Cardiac muscle cell (in vitro differentiated cells and primary cell): ENCODE data around the gene IRF5. TPM values are rescaled to one million over a fixed set of nuclear protein-coding genes. Genes with fewer than 3 reads are reported as not detected.

ENCODE experiments used
- DNase-seq, 2 donors: peaks; one replicate each; pipeline versions ENCODE4 v3.0.0 to v3.0.0-alpha.2; 2010 to 2017; ENCODE audit warnings: low read depth in 1 of 2, low spot score in 1 of 2
- H3K27ac ChIP-seq: fragments of 200-600 bp; sonication (generic); 2 replicates; pipeline ENCODE4 v1.5.1; 2016
- H3K27me3 ChIP-seq: fragments of 200-600 bp; sonication (generic); 2 replicates; pipeline ENCODE4 v1.6.0; 2016; ENCODE audit warnings: control low read depth
- H3K36me3 ChIP-seq: fragments of 200-600 bp; sonication (generic); 2 replicates; pipeline ENCODE4 v1.5.1; 2016; ENCODE audit warnings: control low read depth
- H3K4me1 ChIP-seq: fragments of 200-600 bp; sonication (generic); 2 replicates; pipeline ENCODE4 v1.8.1; 2017; ENCODE audit warnings: low read depth, mild to moderate bottlenecking, mixed run types
- H3K4me3 ChIP-seq: fragments of 200-600 bp; sonication (generic); 2 replicates; pipeline ENCODE4 v1.5.1; 2016; ENCODE audit warnings: mild to moderate bottlenecking
- H3K9me3 ChIP-seq: fragments of 200-600 bp; sonication (generic); 2 replicates; pipeline ENCODE4 v1.5.1; 2017; ENCODE audit warnings: low read depth, mild to moderate bottlenecking, control low read depth
- polyA plus RNA-seq: library from polyadenylated mRNA; unstranded; fragments of >200 nt; fragmentation: Nextera tagmentation; extraction: Ambion mirVana; gene quantifications from 2 replicates; pipeline ENCODE4 v1.2.1, GENCODE V29; 2016
- total RNA-seq: library from RNA; depleted of rRNA; stranded (reverse); fragments of >200 nt; gene quantifications from 2 replicates; pipeline ENCODE4 v1.2.3, GENCODE V29; 2016
- TF ChIP-seq, protein P1 (sequence below): IDR thresholded peaks from 2 replicates; pipeline ENCODE4 v1.5.1; 2012; ENCODE audit warnings: low read depth, mild to moderate bottlenecking, low read length

IRF5 gene
- total and polyA plus RNA-seq, 2 experiments from 2014 or later = not detected

DNA sequence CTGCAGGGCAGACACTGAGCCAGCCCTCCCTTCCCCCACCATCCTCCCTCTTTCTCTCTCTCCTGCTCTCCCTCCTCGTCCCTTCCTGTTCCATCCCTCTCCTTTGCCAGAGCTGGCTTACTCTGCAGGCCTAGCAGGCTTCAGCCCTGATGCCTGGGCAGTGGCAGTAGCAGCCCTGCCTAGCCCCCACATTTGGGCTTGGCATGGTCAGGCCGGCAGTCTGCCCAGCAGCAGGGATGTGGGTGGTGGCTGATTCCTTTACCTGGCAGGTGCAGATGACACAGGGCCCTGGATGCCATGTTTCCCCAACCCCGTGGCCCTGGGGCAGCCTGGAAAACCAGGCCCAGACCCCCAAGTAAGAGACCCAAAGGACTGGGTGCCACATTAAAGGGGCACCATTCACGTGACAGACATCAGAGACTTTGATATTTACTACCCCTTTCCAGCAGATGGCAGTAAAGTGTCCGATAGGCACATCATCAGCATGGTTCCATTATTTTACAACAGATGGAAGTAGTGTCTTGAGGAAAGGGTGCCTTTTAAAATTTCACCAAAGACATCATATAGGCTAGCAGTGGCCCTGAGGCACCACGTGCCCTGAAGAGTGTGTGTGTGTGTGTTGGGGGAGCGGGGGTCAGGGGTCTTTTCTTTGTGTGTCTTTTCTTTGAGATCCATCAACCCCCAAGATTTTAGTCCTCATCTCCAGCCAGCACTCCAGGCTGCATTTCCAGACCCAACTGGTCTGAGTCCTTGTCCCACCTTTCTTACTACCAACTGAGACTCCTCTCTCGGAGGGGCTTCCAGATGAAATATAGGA is 33.1 kb upstream of the IRF5 start:
- Histone ChIP-seq H3K4me1 (no peaks in the 10 kb centered on the region), H3K4me3 (no peak overlapping the region), H3K36me3 (no peaks in the 10 kb centered on the region), H3K9me3 (no peaks in the 10 kb centered on the region), H3K27ac (no peak overlapping the region), H3K27me3 (no peaks in the 10 kb centered on the region)
- TF ChIP-seq, protein P1, sequence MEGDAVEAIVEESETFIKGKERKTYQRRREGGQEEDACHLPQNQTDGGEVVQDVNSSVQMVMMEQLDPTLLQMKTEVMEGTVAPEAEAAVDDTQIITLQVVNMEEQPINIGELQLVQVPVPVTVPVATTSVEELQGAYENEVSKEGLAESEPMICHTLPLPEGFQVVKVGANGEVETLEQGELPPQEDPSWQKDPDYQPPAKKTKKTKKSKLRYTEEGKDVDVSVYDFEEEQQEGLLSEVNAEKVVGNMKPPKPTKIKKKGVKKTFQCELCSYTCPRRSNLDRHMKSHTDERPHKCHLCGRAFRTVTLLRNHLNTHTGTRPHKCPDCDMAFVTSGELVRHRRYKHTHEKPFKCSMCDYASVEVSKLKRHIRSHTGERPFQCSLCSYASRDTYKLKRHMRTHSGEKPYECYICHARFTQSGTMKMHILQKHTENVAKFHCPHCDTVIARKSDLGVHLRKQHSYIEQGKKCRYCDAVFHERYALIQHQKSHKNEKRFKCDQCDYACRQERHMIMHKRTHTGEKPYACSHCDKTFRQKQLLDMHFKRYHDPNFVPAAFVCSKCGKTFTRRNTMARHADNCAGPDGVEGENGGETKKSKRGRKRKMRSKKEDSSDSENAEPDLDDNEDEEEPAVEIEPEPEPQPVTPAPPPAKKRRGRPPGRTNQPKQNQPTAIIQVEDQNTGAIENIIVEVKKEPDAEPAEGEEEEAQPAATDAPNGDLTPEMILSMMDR = peak; percentile 62
- DNase-seq = peak; percentile 69 to 73

DNA sequence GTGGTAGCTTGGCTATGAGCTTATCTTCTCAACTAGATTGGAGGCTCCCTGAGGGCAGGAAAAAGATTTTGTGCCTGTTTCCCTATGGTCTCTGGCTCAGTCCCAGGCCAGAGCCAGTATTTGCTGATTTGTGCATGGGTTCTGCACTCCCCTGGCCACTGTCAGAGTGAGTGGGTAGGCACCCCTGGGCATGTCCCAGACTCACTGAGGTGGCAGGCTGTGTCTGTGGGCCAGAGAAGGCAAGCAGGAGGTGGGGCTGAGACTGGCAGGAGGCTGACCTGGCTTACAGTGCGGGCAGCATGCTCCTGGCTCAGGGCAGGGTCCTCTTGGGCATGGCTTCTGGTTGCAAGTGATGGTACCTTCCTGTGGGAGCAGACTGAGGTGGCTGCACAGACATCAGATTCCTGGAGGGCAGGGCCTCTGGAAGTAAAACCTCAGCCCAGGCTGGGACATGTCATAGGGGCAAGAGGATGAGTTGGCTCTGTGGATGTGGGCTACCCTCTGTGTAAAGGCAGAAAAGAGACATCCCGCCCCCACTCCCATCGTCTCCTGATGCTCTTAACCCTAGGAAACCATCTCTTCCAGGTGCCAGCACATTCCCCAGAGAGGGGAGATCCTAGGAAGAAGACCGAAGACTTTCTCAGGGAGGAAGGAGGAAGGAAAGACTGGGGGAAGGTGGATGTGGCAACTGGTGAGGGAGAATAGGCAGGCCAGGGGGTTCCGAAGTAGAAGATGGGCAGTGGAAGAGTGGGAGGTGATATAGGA is 31.5 kb upstream of the IRF5 start:
- Histone ChIP-seq H3K27ac (no peak overlapping the region), H3K36me3 (no peaks in the 10 kb centered on the region), H3K4me1 (no peaks in the 10 kb centered on the region), H3K27me3 (peaks cover 10% of the 10 kb centered on the region), H3K4me3 (no peak overlapping the region), H3K9me3 (no peaks in the 10 kb centered on the region)
- TF ChIP-seq, protein P1 = no peak
- DNase-seq = no peak

DNA sequence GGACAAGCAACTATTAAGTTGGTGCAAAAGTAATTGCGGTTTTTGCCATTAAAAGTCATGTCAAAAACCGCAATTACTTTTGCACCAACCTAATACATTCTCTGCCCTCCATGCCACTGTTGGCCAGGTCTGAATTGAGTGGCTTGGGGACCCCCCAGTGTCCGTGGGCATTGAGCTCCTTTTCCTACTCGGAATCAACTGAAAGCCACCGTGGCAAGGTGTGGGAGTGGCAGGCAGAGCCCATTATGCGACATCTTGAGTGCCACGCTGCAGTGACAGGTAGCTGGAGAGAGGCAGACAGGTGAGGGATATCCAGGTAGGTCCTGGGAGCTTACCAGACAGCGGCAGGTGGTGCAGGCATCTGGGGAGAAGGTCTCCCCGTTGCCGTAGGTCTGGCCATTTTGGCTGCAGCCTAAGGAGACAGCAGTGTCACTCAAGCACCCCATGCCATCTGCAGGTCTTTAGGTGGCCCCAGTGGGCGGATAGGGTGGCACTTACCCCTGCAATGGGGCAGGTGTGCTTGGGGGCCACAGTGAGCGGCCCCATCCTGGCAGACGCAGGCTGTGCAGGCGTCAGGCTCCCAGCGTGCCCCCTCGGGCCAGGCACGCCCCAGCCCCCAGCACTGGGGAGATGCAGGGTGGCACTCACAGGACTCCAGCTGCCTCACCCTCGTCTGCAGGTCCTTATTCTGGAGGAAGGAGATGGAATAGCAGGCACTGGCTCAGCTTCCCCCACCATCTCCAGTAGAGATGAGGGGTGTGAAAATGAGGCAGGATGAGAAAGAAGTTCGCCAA is 30.8 kb upstream of the IRF5 start:
- DNase-seq = no peak
- TF ChIP-seq, protein P1 = no peak
- Histone ChIP-seq H3K27me3 (peaks cover 10% of the 10 kb centered on the region), H3K36me3 (no peaks in the 10 kb centered on the region), H3K4me1 (no peaks in the 10 kb centered on the region), H3K4me3 (no peak overlapping the region), H3K9me3 (no peaks in the 10 kb centered on the region), H3K27ac (no peak overlapping the region)

DNA sequence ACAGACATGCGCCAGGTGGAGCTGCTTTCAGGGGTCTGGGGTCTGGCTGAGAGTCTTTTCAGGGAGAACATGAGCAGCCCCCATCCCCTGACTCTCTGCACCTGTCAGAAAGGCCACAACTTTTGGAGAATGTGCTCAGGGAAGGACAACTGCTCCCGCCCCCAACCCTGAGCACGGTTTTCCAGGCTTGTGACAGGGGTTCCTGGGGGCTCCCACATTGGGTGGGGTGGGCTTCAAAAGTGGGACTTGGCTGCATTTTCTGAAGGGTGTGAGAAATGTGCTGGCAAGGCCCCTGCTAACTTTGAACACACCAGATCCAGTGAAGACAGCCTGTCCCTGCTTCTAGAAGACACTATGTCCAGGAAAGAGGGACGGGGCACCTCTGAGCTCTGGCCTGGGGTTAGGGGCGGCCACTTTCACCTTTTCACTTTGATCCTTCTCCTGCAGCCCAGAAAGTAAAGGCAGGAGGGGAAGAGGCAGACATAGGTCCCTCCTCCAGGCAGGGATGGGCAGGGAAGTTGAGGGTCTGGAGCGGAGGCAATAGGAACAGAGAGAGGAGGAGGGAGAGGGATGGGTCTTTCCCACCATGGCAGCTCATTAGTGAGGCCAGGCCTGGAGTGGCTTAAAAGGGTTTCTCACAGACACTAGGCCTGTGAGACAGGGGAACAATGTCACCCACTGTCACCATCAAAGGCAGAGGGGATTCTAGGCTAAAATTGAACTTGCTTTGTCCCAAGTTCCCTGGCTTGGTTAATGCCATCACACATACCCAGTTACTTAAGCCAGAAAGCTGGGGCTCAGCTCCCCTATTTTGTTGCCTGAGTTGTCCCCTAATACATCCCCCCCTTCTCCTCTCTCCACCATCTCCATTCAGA is 28.7 kb upstream of the IRF5 start:
- Histone ChIP-seq H3K9me3 (no peaks in the 10 kb centered on the region), H3K36me3 (no peaks in the 10 kb centered on the region), H3K27ac (no peak overlapping the region), H3K27me3 (peaks cover 17% of the 10 kb centered on the region), H3K4me1 (no peaks in the 10 kb centered on the region), H3K4me3 (no peak overlapping the region)
- TF ChIP-seq, protein P1 = no peak
- no peak for DNase-seq
